GM21529 (cell line): ENCODE measurements around the gene MEIS1.

Experiments
- ATAC-seq: cut with Tn5 transposase; IDR thresholded peaks from one replicate; pipeline ENCODE4 v1.9.1; 2021; ENCODE audit not compliant: unreplicated experiment

Gene MEIS1

GRCh38 chr2:66506265-66506664 lies 71.3 kb downstream of the MEIS1 start:
- no peak for ATAC-seq

GRCh38 chr2:66507673-66508201 lies 72.8 kb downstream of the MEIS1 start:
- no peak for ATAC-seq

- no peak for ATAC-seq
Observed at GRCh38 chr2:66508484-66509071, 73.7 kb downstream of the MEIS1 start.

GRCh38 chr2:66509326-66509811 lies 74.4 kb downstream of the MEIS1 start:
- no peak for ATAC-seq

GRCh38 chr2:66512626-66513025 lies 77.7 kb downstream of the MEIS1 start:
- no peak for ATAC-seq

GRCh38 chr2:66515743-66516142 lies 80.8 kb downstream of the MEIS1 start:
- no peak for ATAC-seq

GRCh38 chr2:66516499-66516898 lies 81.6 kb downstream of the MEIS1 start:
- no peak for ATAC-seq

GRCh38 chr2:66517772-66518171 lies 82.8 kb downstream of the MEIS1 start:
- no peak for ATAC-seq

GRCh38 chr2:66519264-66519843 lies 84.4 kb downstream of the MEIS1 start:
- ATAC-seq = no peak

GRCh38 chr2:66521291-66521922 lies 86.5 kb downstream of the MEIS1 start:
- ATAC-seq = no peak

GRCh38 chr2:66522611-66523376 lies 87.9 kb downstream of the MEIS1 start:
- no peak for ATAC-seq

GRCh38 chr2:66523377-66523969 lies 88.5 kb downstream of the MEIS1 start:
- no peak for ATAC-seq

- no peak for ATAC-seq
Observed at GRCh38 chr2:66523990-66524389, 89.1 kb downstream of the MEIS1 start.

GRCh38 chr2:66525606-66526005 lies 90.7 kb downstream of the MEIS1 start:
- no peak for ATAC-seq

GRCh38 chr2:66526180-66526579 lies 91.3 kb downstream of the MEIS1 start:
- no peak for ATAC-seq

GRCh38 chr2:66528974-66529724 lies 94.2 kb downstream of the MEIS1 start:
- no peak for ATAC-seq

GRCh38 chr2:66530651-66531050 lies 95.7 kb downstream of the MEIS1 start:
- ATAC-seq = no peak

GRCh38 chr2:66531155-66531554 lies 96.2 kb downstream of the MEIS1 start:
- ATAC-seq = no peak

- ATAC-seq = no peak
Observed at GRCh38 chr2:66531567-66531966, 96.6 kb downstream of the MEIS1 start.
